MM.1S (cell line): ENCODE data around the gene HEATR5A.
"Not testable (repeated sequence)": the region's sequence is repeated elsewhere in the genome, so short reads cannot be mapped to it uniquely, and the experiment has no call there.

Experiments
- DNase-seq: peaks from one replicate; pipeline ENCODE4 v3.0.0-alpha.2; 2015
- H2AFZ ChIP-seq: fragments of 300-600 bp; sonication (generic); 2 replicates; pipeline ENCODE4 v1.6.0; 2016; ENCODE audit warnings: antibody characterized with exemption, low read length
- H3F3A ChIP-seq: fragments of 300-600 bp; sonication (generic); 2 replicates; pipeline ENCODE4 v1.6.1; 2016; ENCODE audit warnings: mild to moderate bottlenecking, antibody characterized with exemption, low read length, moderate library complexity, mixed read lengths; ENCODE audit not compliant: insufficient read depth
- H3K27ac ChIP-seq: fragments of 300-600 bp; sonication (generic); 2 replicates; pipeline ENCODE4 v1.5.1; 2016; ENCODE audit warnings: mild to moderate bottlenecking, low read length
- H3K27me3 ChIP-seq: fragments of 300-600 bp; sonication (generic); replicated peaks from 2 replicates; pipeline ENCODE4 v1.6.0; 2016; ENCODE audit warnings: low read length; ENCODE audit not compliant: insufficient read depth
- H3K36me3 ChIP-seq: fragments of 300-600 bp; sonication (generic); replicated peaks from 2 replicates; pipeline ENCODE4 v1.6.1; 2016; ENCODE audit warnings: mild to moderate bottlenecking, low read length, mixed read lengths; ENCODE audit not compliant: insufficient read depth
- H3K4me1 ChIP-seq: fragments of 300-600 bp; sonication (generic); 2 replicates; pipeline ENCODE4 v1.6.1; 2016; ENCODE audit warnings: low read length, mixed read lengths
- H3K4me2 ChIP-seq: fragments of 300-600 bp; sonication (generic); 2 replicates; pipeline ENCODE4 v1.6.0; 2016; ENCODE audit warnings: low read depth, low read length
- H3K4me3 ChIP-seq: fragments of 300-600 bp; sonication (generic); 2 replicates; pipeline ENCODE4 v1.5.1; 2016; ENCODE audit warnings: low read length, mixed read lengths
- H3K79me2 ChIP-seq: fragments of 300-600 bp; sonication (generic); 2 replicates; pipeline ENCODE4 v1.6.1; 2016; ENCODE audit warnings: mixed run types, low read length, mixed read lengths
- H3K9ac ChIP-seq: fragments of 300-600 bp; sonication (generic); 2 replicates; pipeline ENCODE4 v1.6.1; 2016; ENCODE audit warnings: low read length, mixed read lengths
- H3K9me2 ChIP-seq: fragments of 300-600 bp; sonication (generic); replicated peaks from 2 replicates; pipeline ENCODE4 v1.6.1; 2016; ENCODE audit warnings: mild to moderate bottlenecking, low read length, mixed read lengths; ENCODE audit not compliant: insufficient read depth
- H3K9me3 ChIP-seq: fragments of 300-600 bp; sonication (generic); replicated peaks from 2 replicates; pipeline ENCODE4 v1.6.1; 2016; ENCODE audit warnings: mild to moderate bottlenecking, low read length, mixed read lengths; ENCODE audit not compliant: insufficient read depth
- H4K20me1 ChIP-seq: fragments of 300-600 bp; sonication (generic); 2 replicates; pipeline ENCODE4 v1.6.1; 2016; ENCODE audit warnings: mild to moderate bottlenecking, low read length, moderate library complexity, mixed read lengths; ENCODE audit not compliant: insufficient read depth
- CTCF ChIP-seq: fragments of 300-600 bp; sonication (generic); IDR thresholded peaks from 2 replicates; pipeline ENCODE4 v1.5.1; 2016; ENCODE audit warnings: antibody characterized with exemption, low read length, mixed read lengths
- EZH2 ChIP-seq: fragments of 300-600 bp; sonication (generic); optimal IDR thresholded peaks from 2 replicates; pipeline ENCODE3; 2017; ENCODE audit warnings: low read depth, mild to moderate bottlenecking, antibody characterized with exemption, low read length, mixed read lengths
- EZH2phosphoT487 ChIP-seq: fragments of 300-600 bp; sonication (generic); IDR thresholded peaks from 2 replicates; pipeline ENCODE4 v1.6.1; 2018; ENCODE audit warnings: antibody characterized with exemption, low read length

HEATR5A gene

GRCh38 chr14:31386271-31386670 lies 34.1 kb downstream of the HEATR5A start:
- Histone ChIP-seq H3K9me3 (no peaks in the 10 kb centered on the region), H3K36me3 (no peaks in the 10 kb centered on the region), H3K4me2 (no peak overlapping the region), H2AFZ (no peak overlapping the region), H3F3A (no peaks in the 10 kb centered on the region), H3K27ac (no peak overlapping the region), H3K9ac (no peak overlapping the region), H3K27me3 (no peaks in the 10 kb centered on the region), H3K79me2 (no peaks in the 10 kb centered on the region), H4K20me1 (no peaks in the 10 kb centered on the region), H3K4me1 (peaks cover 6% of the 10 kb centered on the region; the same call in 1 of the 2 replicates), H3K9me2 (no peaks in the 10 kb centered on the region), H3K4me3 (no peak overlapping the region)
- no peak for DNase-seq
- TF ChIP-seq EZH2phosphoT487 = no peak
- TF ChIP-seq EZH2 = no peak
- no peak for TF ChIP-seq CTCF

GRCh38 chr14:31382221-31382620 lies 38.1 kb downstream of the HEATR5A start:
- Histone ChIP-seq H3K4me1 (no peaks in the 10 kb centered on the region), H3K4me2 (no peak overlapping the region), H3K79me2 (no peaks in the 10 kb centered on the region), H2AFZ (no peak overlapping the region), H4K20me1 (no peaks in the 10 kb centered on the region), H3K9me3 (no peaks in the 10 kb centered on the region), H3K36me3 (no peaks in the 10 kb centered on the region), H3K27me3 (no peaks in the 10 kb centered on the region), H3K9ac (no peak overlapping the region), H3K4me3 (no peak overlapping the region), H3F3A (no peaks in the 10 kb centered on the region), H3K27ac (no peak overlapping the region), H3K9me2 (no peaks in the 10 kb centered on the region)
- TF ChIP-seq EZH2 = no peak
- no peak for TF ChIP-seq CTCF
- TF ChIP-seq EZH2phosphoT487 = no peak
- no peak for DNase-seq

- no peak for DNase-seq
- H2AFZ ChIP-seq = no peak overlapping the region
- no peak overlapping the region for H3K9ac ChIP-seq
- H4K20me1 ChIP-seq = no peaks in the 10 kb centered on the region
- no peaks in the 10 kb centered on the region for H3K4me1 ChIP-seq
- no peak overlapping the region for H3K4me2 ChIP-seq
- TF ChIP-seq EZH2phosphoT487 (no peak), CTCF (no peak), EZH2 (no peak)
- H3K4me3 ChIP-seq = no peak overlapping the region
- no peaks in the 10 kb centered on the region for H3K9me3 ChIP-seq
- no peaks in the 10 kb centered on the region for H3K36me3 ChIP-seq
- no peaks in the 10 kb centered on the region for H3K79me2 ChIP-seq
- H3K27ac ChIP-seq = no peak overlapping the region
- no peaks in the 10 kb centered on the region for H3K9me2 ChIP-seq
- H3F3A ChIP-seq = no peaks in the 10 kb centered on the region
- H3K27me3 ChIP-seq = no peaks in the 10 kb centered on the region
Observed at GRCh38 chr14:31380106-31380505, 40.2 kb downstream of the HEATR5A start.

- not testable (repeated sequence) for H3K9ac ChIP-seq, H3K4me3 ChIP-seq, H3K4me1 ChIP-seq, H3K9me2 ChIP-seq, DNase-seq, H3K4me2 ChIP-seq, H3K27me3 ChIP-seq, H3K9me3 ChIP-seq, H3K27ac ChIP-seq, H2AFZ ChIP-seq, H3F3A ChIP-seq, H3K79me2 ChIP-seq, H3K36me3 ChIP-seq, H4K20me1 ChIP-seq
Observed at GRCh38 chr14:31379125-31379947, 41.0 kb downstream of the HEATR5A start.
